GM21825 (cell line): ENCODE measurements around the gene HEATR1.
"Not testable (repeated sequence)": the region's sequence is repeated elsewhere in the genome, so short reads cannot be mapped to it uniquely, and the experiment has no call there.

ENCODE experiments used
- ATAC-seq: cut with Tn5 transposase; IDR thresholded peaks from one replicate; pipeline ENCODE4 v1.9.1; 2021; ENCODE audit warnings: mild to moderate bottlenecking, moderate library complexity; ENCODE audit not compliant: unreplicated experiment

Gene HEATR1, protein sequence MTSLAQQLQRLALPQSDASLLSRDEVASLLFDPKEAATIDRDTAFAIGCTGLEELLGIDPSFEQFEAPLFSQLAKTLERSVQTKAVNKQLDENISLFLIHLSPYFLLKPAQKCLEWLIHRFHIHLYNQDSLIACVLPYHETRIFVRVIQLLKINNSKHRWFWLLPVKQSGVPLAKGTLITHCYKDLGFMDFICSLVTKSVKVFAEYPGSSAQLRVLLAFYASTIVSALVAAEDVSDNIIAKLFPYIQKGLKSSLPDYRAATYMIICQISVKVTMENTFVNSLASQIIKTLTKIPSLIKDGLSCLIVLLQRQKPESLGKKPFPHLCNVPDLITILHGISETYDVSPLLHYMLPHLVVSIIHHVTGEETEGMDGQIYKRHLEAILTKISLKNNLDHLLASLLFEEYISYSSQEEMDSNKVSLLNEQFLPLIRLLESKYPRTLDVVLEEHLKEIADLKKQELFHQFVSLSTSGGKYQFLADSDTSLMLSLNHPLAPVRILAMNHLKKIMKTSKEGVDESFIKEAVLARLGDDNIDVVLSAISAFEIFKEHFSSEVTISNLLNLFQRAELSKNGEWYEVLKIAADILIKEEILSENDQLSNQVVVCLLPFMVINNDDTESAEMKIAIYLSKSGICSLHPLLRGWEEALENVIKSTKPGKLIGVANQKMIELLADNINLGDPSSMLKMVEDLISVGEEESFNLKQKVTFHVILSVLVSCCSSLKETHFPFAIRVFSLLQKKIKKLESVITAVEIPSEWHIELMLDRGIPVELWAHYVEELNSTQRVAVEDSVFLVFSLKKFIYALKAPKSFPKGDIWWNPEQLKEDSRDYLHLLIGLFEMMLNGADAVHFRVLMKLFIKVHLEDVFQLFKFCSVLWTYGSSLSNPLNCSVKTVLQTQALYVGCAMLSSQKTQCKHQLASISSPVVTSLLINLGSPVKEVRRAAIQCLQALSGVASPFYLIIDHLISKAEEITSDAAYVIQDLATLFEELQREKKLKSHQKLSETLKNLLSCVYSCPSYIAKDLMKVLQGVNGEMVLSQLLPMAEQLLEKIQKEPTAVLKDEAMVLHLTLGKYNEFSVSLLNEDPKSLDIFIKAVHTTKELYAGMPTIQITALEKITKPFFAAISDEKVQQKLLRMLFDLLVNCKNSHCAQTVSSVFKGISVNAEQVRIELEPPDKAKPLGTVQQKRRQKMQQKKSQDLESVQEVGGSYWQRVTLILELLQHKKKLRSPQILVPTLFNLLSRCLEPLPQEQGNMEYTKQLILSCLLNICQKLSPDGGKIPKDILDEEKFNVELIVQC (N-terminal part only)

DNA sequence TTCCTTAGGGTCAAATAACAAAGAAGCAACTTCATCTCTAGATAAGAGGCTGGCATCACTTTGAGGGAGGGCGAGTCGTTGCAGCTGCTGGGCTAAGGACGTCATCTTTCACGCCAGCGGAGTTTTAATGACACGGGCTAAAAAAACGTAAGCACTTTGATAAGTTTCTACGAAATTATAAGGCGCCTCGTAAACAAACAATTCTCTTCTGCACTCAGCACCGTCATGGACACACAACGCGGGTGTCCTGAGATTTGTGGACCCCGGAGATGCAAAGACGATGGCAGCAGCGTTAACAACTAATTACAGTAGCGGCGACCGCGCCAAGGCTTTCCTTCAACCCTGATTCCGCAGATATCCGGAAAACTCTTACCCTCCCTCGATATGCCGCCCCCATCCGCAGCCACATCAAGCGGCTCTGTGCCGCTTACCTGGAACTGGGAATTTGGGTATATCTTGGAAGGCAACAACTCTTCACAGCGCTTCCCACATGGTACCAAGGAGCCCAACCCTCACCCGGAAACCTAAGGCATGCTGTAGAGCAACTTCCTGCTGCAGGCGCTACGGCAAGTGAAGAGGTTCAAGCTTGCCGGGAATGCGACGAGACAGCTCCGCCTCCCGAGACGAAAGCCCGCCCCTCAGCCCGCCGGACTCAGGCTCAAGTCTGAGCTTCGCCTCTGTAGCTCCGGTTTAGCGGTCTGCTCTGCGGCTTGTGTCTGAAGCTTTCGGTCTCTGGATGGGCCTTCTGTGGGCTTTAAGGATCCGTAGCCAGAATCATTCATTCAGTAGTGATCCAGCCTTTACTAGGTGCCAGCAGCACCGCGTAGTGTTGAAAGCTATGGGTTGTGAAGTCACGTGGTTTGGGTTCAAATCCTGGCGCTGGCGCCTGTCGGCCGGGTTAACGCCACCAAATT, at the start of gene HEATR1:
TSS of gene HEATR1 (minus strand) at position 526 of the 914 bp plus-strand sequence. CDS start at position 105, 421 bp downstream.
- ATAC-seq, result peak; percentile 98

DNA sequence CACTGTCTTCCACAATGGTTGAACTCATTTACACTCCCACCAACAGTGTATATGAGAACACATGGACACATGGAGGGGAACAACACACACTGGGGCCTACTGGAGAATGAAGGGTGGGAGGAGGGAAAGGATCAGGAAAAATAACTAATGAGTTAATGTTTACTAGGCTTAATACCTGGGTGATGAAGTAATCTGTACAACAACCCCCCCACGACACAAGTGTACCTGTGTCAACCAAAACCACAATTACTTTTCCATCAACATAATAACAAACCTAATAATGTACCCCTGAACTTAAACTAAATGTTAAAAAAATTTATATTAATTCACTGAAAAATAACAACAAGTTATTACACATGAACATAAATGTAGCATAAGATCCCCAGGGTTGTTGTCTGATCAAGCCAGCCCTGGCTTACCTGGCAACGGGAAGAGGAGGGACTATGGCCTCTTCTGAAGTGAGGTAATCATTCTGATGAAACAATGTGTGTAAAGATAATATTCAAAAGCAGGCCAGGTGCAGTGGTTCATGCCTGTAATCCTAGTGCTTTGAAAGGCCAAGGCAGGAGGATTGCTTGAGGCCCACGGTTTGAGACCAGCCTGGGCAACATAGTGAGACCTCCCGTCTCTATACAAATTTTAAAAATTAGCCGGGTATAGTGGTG, 40.8 kb upstream of the HEATR1 start:
- ATAC-seq, result no peak

DNA sequence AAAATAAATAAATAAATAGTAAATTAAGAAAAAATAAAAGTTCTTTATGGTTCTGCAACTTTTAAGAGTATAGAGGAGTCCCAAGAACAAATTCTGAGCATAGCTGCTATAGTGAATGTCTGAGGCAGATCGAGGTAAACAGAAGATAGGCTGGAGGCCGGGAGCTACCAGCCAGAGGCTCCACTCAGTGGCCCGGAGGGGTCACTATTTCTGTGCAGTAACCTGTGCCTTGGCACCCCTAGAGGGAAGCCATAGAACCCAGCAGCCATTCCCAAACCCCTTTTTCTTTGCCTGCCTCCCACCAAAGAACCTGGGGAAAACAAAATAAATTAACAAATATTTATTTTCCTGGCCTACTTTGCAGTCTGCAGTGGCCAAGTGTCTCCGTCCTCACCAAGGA, 38.4 kb upstream of the HEATR1 start:
- ATAC-seq, result no peak

DNA sequence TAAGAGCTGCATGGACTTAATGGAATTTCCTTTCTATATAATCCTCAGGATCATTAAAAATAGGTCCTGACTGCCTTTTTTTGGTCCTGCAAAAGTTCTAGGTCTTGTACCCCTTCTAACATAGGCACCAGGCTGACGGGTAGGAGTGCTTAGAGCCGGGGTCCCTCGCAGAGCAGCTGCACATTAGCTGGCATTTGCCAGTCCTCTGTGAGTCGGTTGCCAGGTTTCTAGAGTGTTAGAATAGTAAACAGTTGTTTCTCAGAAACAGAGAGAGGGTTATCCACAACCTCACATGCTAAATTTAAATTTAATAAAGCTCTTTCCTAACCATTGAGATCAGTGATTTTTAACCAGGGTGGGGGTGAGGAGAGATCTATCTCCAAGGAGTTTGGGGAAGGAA, 35.4 kb upstream of the HEATR1 start:
- ATAC-seq, result no peak

DNA sequence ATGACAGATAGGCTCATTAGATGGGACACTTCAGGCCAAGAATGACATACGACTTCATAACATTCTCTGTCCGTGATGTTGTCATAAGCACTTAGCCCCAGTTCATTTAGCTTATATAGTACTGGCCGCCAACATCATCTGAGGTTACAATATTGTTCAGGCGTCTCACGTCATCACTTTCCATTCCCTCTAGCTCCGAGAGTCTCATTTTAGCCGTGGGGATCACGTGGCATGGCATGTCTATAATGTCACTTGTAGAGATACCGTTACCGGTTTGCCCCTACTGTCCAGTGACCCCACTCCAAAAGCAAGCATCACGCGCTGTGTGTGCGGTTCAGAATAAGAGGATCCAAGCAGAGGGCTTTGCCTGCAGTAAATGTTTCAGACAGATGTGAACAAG, 34.6 kb upstream of the HEATR1 start:
- no peak for ATAC-seq

- ATAC-seq, result no peak
These were observed 31.7 kb upstream of the HEATR1 start for GRCh38 chr1:236636017-236636416.

DNA sequence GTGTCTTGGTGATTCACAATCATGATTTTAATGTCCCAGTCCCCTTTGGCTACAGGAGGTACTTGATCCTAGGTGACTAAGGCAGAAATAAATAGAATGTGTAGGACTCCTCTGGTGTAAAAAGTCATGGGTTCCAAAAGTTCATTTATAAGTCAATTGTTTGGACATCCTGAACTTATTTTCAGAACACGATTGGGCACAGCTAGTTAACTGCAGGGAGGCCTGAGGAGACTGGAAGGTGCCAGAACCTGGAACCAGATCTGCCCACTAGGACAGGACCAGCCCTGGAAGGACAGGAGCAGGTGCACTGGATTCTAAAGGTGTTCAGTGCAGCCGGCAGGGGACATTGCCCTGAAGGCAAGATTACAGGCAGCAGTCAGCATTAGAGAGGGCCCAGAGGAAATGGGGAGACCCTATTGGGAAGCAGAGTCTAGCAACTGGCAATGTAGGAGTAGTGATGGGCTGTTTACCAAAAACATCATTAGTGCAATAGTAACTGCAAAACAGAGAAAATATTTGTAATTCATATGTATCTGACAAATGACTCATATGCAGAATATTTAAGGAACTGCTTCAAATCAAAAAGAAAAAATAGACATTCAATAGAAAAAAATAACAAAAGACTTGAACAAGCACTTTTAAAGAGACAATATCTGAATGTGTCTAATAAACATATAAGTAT, 23.6 kb upstream of the HEATR1 start:
- ATAC-seq, result no peak

GRCh38 chr1:236623371-236624166, 19.3 kb upstream of the HEATR1 start:
- ATAC-seq, result no peak

DNA sequence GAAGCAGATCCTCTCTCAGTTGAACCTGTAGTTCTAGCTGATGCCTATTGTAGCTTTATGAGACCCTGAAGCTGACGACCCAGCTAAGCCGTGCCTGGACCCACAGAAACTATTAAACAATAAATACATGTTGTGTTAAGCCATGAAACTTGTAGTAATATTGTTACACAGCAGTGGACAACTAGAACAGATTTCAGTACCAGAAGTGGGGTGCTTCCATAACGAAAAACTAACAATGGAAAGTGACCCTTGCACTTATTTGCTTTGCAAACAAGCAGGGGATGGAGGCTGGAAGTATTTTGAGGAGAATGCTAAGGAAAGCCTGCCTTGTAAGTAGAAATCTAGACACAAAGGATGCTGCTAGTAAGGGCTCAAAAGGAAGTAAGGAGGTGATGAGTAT, 18.1 kb upstream of the HEATR1 start:
- ATAC-seq, result no peak

- no peak for ATAC-seq
These were observed 15.1 kb upstream of the HEATR1 start for GRCh38 chr1:236619398-236619797.

GRCh38 chr1:236618507-236618906, 14.2 kb upstream of the HEATR1 start:
- no peak for ATAC-seq

DNA sequence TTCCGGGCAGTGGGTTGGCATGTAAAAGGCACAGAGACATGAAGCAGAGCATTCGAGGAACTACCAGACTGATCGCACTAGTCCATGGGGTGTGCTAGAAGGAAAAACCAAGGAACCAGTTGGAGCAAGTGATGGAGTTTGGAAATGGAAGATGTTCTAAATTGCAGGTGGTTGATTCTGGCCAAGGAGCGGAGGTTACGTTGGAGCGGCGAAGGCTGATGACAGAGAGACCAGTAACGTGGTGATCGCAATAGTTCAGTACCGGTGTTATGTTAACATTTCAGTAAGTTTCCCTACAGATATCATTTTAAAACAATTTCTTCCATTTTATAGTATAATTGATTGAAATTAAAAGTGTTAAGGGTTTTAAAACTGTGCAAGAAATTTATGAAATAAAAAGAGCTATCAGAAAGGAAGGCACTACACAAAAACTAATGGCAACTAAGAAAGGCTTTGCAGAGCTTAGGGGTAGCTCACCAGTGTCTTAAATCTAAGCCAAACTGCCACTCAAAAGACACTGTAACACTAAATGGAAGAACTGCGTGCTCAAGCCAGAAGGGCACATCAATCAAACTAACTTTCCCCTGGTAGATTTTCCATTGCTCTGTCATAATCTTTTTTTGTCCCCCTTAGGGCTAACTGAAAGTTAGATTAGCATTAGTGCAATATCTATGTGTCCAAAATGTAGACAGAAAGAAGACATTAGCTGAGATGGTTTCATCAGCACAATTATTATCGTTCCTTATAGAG, 11.3 kb upstream of the HEATR1 start:
- ATAC-seq, result no peak

DNA sequence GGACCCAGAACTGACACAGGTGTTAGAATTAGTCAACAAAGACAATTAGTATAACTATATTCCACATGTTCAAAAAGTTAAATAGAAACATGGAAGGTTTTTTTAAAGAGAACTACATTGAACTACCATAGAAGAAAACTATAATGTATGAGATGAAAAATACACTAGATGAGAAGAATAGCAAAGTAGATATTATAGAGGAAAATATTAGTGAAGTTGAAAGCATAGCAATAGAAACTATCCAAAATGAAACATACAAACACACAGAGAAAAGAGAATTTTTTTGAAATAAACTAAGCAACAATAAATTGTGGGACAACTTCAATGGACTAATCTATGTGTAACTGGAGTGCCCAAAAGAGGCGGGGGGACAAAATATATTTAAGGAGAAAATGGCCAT, 8.0 kb upstream of the HEATR1 start:
- ATAC-seq, result no peak

DNA sequence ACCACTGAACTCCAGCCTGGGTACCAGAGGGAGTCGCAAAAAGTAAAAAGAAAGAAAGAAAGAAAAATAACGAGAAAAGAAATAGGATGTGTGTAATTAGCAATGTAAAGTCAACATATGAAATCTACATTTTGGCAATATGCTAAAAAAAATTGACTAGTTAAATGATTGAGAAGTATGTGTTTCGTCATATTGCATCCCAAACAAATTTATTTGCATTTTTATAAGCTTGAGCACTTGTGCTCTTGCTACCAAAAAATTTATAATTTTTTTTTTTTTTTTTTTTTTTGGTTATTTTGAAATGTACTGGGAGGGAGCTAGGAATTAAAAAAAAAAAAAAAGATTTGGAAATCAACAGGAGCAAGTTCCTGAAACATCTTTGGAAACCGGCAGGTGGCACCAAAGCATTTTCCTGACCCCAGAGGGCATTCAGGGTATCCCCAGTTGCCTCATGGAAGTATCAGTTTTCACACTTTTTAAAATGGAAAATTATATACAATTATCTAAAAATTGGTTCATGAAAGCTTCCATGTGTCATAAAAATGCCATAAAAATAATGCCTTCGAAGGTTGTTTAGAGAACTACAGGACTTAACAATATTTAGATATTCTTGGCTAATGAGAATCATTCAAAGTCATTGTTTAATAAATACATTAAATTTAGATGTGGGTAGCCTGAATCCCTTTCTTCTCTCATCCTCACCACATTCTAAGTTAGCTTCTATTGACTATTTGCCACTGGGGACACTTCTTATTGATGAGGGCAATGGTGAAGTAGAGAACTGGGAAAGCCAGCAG, 4.8 kb upstream of the HEATR1 start:
- no peak for ATAC-seq

GRCh38 chr1:236607597-236607996, 3.3 kb upstream of the HEATR1 start:
- ATAC-seq, result not testable (repeated sequence)

- peak; percentile 1 for ATAC-seq
These were observed 840 bp upstream of the HEATR1 start for GRCh38 chr1:236604905-236605806.
